ENCODE results near the gene CDRT4. TPM values are rescaled to one million over a fixed set of nuclear protein-coding genes. Genes with fewer than 3 reads are reported as not detected.

Gene CDRT4
- total RNA-seq, 1 experiment from 2014 or later: 6.2 TPM

DNA sequence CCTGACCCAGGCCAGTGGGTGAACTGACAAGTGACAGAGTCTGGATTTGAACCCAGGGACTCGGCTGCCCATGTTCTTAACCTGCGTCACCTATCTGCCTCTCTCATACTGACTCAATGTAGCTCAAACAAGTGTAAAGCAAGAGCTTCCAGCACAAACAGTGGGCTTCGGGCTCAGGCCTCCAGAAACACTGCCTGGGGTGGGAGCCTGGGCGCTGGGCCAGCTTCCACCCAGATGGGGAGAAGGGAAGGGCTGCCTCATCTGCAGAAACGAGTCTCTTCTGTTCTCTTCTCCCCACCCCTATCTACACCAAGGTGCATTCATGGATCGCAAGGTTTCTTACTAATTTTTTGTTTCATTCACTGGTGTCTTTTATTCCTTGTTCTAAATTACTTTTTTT, 1.3 kb downstream of the CDRT4 start:
- RAD21 ChIA-PET (ENCODE audit: low non-redundant PET in 1 of 2, low total read pairs in 2 of 2, uncharacterized antibody in 2 of 2, unreplicated experiment in 2 of 2): no interaction called here
- Histone ChIP-seq H3K4me3 (replicated peaks in 1 of 2; ENCODE audit: low read depth in 1 of 2, low read length in 2 of 2) (no peak overlapping the region), H3K9me3 (ENCODE audit: control insufficient read depth in 1 of 2, insufficient read depth in 1 of 2, low read depth in 1 of 2, low read length in 2 of 2) (no peaks in the 10 kb centered on the region), H2AFZ (ENCODE audit: low read depth, low read length, poor library complexity, severe bottlenecking) (no peak overlapping the region), H3K9me2 (ENCODE audit: insufficient read depth) (no peaks in the 10 kb centered on the region), H3K79me2 (ENCODE audit: insufficient read depth, low read length) (no peaks in the 10 kb centered on the region), H3K9ac (ENCODE audit: low read length) (no peak overlapping the region), H4K20me1 (ENCODE audit: insufficient read depth) (no peaks in the 10 kb centered on the region), H3K4me1 (ENCODE audit: control insufficient read depth in 1 of 2, insufficient read depth in 2 of 2, low read length in 2 of 2) (peaks cover 10 to 16% of the 10 kb centered on the region in 2 experiments; a peak in 2 of 4 replicates), H3K4me2 (ENCODE audit: low read length) (no peak overlapping the region), H3K27me3 (ENCODE audit: insufficient read depth, low read length) (no peaks in the 10 kb centered on the region), H3K36me3 (ENCODE audit: control insufficient read depth in 1 of 2, insufficient read depth in 2 of 2, low read length in 2 of 2) (no peaks in the 10 kb centered on the region), H3K27ac (ENCODE audit: low read depth, low read length) (no peak overlapping the region)
- TF ChIP-seq, protein P1, sequence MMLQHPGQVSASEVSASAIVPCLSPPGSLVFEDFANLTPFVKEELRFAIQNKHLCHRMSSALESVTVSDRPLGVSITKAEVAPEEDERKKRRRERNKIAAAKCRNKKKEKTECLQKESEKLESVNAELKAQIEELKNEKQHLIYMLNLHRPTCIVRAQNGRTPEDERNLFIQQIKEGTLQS (IDR thresholded peaks at IDR 0.05): no peak
- no peak for TF ChIP-seq EZH2phosphoT487 (IDR thresholded peaks at IDR 0.05; ENCODE audit: borderline replicate concordance)
- TF ChIP-seq, protein P2, sequence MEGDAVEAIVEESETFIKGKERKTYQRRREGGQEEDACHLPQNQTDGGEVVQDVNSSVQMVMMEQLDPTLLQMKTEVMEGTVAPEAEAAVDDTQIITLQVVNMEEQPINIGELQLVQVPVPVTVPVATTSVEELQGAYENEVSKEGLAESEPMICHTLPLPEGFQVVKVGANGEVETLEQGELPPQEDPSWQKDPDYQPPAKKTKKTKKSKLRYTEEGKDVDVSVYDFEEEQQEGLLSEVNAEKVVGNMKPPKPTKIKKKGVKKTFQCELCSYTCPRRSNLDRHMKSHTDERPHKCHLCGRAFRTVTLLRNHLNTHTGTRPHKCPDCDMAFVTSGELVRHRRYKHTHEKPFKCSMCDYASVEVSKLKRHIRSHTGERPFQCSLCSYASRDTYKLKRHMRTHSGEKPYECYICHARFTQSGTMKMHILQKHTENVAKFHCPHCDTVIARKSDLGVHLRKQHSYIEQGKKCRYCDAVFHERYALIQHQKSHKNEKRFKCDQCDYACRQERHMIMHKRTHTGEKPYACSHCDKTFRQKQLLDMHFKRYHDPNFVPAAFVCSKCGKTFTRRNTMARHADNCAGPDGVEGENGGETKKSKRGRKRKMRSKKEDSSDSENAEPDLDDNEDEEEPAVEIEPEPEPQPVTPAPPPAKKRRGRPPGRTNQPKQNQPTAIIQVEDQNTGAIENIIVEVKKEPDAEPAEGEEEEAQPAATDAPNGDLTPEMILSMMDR (IDR thresholded peaks at IDR 0.05 in 2 of 3, conservative IDR thresholded peaks at IDR 0.05 in 1 of 3; ENCODE audit: borderline replicate concordance in 1 of 3, insufficient read depth in 1 of 3, low read depth in 2 of 3, low read length in 2 of 3): no peak
- TF ChIP-seq RAD21 (IDR thresholded peaks at IDR 0.05; ENCODE audit: low read depth): no peak
- TF ChIP-seq CBX3 (IDR thresholded peaks at IDR 0.05; ENCODE audit: low read depth): no peak
- TF ChIP-seq, protein P3, sequence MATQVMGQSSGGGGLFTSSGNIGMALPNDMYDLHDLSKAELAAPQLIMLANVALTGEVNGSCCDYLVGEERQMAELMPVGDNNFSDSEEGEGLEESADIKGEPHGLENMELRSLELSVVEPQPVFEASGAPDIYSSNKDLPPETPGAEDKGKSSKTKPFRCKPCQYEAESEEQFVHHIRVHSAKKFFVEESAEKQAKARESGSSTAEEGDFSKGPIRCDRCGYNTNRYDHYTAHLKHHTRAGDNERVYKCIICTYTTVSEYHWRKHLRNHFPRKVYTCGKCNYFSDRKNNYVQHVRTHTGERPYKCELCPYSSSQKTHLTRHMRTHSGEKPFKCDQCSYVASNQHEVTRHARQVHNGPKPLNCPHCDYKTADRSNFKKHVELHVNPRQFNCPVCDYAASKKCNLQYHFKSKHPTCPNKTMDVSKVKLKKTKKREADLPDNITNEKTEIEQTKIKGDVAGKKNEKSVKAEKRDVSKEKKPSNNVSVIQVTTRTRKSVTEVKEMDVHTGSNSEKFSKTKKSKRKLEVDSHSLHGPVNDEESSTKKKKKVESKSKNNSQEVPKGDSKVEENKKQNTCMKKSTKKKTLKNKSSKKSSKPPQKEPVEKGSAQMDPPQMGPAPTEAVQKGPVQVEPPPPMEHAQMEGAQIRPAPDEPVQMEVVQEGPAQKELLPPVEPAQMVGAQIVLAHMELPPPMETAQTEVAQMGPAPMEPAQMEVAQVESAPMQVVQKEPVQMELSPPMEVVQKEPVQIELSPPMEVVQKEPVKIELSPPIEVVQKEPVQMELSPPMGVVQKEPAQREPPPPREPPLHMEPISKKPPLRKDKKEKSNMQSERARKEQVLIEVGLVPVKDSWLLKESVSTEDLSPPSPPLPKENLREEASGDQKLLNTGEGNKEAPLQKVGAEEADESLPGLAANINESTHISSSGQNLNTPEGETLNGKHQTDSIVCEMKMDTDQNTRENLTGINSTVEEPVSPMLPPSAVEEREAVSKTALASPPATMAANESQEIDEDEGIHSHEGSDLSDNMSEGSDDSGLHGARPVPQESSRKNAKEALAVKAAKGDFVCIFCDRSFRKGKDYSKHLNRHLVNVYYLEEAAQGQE (IDR thresholded peaks at IDR 0.05; ENCODE audit: low read depth): no peak
- POLR2A ChIA-PET: no interaction called here
- no TSS peak for BruUV-seq (replicated peaks)
- CTCF ChIA-PET: no interaction called here
- DNase-seq (ENCODE audit: low read depth, low spot score) (no peak), ATAC-seq (no peak)
- intact Hi-C loops (cut with micrococcal nuclease): no loop called here

Data from HCT116 (cell line).